Neutrophil (primary cell): ENCODE results near the gene VAPA.

Experiments
- H3K27ac ChIP-seq: fragments of 200-600 bp; sonication (generic); 2 replicates; pipeline ENCODE4 v1.5.1; 2016; ENCODE audit warnings: mild to moderate bottlenecking, moderate library complexity
- H3K27me3 ChIP-seq: fragments of 200-600 bp; sonication (generic); 2 replicates; pipeline ENCODE4 v1.6.0; 2016; ENCODE audit warnings: mild to moderate bottlenecking
- H3K36me3 ChIP-seq: fragments of 200-600 bp; sonication (generic); 2 replicates; pipeline ENCODE4 v1.5.1; 2017
- H3K4me1 ChIP-seq, 2 experiments: fragments of 200-600 bp in 1 of 2; sonication (generic) in 1 of 2; 1 replicate in 1 of 2; 2 replicates in 1 of 2; pipeline versions ENCODE4 v1.5.1 to v1.6.1; 2013 to 2016; ENCODE audit warnings: low read depth in 1 of 2, low read length in 1 of 2, mild to moderate bottlenecking in 1 of 2, moderate library complexity in 1 of 2; ENCODE audit not compliant: control insufficient read depth in 1 of 2, insufficient read depth in 1 of 2
- H3K4me3 ChIP-seq, 2 experiments: fragments of 200-600 bp in 1 of 2; sonication (generic) in 1 of 2; 1 replicate in 1 of 2; 2 replicates in 1 of 2; pipeline ENCODE4 v1.5.1; 2013 to 2016; ENCODE audit warnings: low read depth in 1 of 2, low read length in 1 of 2, mild to moderate bottlenecking in 1 of 2, moderate library complexity in 1 of 2
- H3K9me3 ChIP-seq: fragments of 200-600 bp; sonication (generic); 2 replicates; pipeline ENCODE4 v1.5.1; 2016
- TF ChIP-seq, protein P1 (sequence below): fragments of 200-600 bp; sonication (generic); IDR thresholded peaks from 2 replicates; pipeline ENCODE4 v1.5.1; 2016; ENCODE audit warnings: antibody characterized with exemption

VAPA gene, protein sequence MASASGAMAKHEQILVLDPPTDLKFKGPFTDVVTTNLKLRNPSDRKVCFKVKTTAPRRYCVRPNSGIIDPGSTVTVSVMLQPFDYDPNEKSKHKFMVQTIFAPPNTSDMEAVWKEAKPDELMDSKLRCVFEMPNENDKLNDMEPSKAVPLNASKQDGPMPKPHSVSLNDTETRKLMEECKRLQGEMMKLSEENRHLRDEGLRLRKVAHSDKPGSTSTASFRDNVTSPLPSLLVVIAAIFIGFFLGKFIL

DNA sequence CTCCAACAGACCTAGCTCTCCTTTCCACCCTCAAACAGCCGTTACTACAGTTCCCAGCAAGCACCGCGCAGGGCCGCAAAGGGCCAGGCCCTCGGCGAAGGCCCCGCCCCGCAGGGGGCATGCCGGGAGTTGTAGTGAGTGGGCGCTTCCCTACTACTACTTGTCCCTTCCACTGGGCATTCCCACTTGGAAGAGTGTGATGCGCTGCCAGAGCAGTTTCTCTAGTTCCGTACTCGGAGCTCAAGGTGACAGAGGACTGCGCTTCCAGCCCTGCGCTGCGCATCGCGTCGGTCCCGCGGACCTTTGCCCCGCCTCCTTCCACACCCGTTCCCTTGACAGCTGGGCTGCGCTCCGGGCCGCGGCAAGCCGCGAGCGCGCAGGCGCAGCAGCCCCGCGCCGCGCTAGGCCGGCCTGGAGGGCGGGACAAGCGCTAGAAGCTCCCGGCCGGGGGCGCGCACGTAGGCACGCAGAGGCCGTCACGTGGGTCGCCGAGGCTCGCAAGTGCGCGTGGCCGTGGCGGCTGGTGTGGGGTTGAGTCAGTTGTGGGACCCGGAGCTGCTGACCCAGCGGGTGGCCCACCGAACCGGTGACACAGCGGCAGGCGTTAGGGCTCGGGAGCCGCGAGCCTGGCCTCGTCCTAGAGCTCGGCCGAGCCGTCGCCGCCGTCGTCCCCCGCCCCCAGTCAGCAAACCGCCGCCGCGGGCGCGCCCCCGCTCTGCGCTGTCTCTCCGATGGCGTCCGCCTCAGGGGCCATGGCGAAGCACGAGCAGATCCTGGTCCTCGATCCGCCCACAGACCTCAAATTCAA, at the start of gene VAPA:
TSS of gene VAPA (plus strand) at position 491 of the 808 bp plus-strand sequence. CDS start at position 732, 241 bp downstream.
- Histone ChIP-seq H3K27me3 (no peaks in the 10 kb centered on the region), H3K4me1 (peaks cover 40 to 41% of the 10 kb centered on the region in 2 experiments), H3K27ac (peak within 1 kb of the TSS; percentile 97), H3K9me3 (no peaks in the 10 kb centered on the region), H3K4me3 (peak within 1 kb of the TSS; percentile 91 to 96), H3K36me3 (no peaks in the 10 kb centered on the region)
- TF ChIP-seq, protein P1, sequence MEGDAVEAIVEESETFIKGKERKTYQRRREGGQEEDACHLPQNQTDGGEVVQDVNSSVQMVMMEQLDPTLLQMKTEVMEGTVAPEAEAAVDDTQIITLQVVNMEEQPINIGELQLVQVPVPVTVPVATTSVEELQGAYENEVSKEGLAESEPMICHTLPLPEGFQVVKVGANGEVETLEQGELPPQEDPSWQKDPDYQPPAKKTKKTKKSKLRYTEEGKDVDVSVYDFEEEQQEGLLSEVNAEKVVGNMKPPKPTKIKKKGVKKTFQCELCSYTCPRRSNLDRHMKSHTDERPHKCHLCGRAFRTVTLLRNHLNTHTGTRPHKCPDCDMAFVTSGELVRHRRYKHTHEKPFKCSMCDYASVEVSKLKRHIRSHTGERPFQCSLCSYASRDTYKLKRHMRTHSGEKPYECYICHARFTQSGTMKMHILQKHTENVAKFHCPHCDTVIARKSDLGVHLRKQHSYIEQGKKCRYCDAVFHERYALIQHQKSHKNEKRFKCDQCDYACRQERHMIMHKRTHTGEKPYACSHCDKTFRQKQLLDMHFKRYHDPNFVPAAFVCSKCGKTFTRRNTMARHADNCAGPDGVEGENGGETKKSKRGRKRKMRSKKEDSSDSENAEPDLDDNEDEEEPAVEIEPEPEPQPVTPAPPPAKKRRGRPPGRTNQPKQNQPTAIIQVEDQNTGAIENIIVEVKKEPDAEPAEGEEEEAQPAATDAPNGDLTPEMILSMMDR, result peak; percentile 30

DNA sequence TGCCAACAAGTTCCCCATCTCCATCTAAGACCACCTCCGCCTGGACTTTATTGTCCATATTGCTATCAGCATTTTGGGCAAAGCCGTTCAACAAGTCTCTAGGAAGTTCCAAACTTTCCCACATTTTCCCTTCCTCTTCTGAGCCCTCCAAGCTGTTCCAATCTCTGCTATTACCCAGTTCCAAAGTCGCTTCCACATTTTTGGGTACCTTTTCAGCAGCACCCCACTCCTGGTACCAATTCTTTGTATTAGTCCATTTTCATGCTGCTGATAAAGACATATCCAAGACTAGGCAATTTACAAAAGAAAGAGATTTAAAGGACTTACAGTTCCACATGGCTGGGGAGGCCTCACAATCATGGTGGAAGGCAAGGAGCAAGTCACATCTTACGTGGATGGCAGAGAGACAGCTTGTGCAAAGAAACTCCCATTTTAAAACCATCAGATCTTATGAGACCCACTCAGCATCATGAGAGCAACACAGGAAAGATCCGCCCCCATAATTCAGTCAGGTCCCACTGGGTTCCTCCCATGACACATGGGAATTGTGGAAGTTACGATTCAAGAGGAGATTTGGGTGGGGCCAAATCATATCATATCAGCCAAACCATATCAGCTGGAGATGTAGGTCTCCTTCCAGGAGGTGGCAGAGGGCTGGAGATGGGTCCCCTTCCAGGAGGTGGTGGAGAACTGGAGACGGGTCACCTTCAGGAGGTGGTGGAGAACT, 47.9 kb upstream of the VAPA start:
- H3K9me3 ChIP-seq, result no peaks in the 10 kb centered on the region
- no peaks in the 10 kb centered on the region for H3K27me3 ChIP-seq
- peaks cover 20% of the 10 kb centered on the region for H3K36me3 ChIP-seq
- no peak overlapping the region for H3K4me3 ChIP-seq
- TF ChIP-seq, protein P1, result no peak
- no peak overlapping the region for H3K27ac ChIP-seq
- peaks cover 27 to 36% of the 10 kb centered on the region in 2 experiments for H3K4me1 ChIP-seq

DNA sequence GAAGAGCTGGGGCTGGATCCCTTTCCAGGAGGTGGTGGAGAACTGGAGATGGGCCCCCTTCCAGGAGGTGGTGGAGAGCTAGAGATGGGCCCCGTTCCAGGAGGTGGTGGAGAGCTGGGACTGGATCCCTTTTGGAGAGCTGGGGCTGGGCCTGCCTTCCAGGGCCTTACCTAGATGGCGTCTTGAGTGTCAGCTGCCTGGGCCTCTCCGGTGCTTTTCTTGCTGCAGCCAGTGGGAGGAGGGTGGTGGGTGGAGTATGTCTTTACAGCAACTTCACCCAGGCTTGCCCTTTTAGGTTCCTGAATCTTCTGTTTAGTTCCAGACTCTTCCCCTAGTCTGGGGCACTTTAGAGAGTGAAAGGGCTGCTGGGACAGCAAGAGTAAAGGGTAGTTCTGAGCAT, 47.2 kb upstream of the VAPA start:
- peaks cover 14% of the 10 kb centered on the region for H3K36me3 ChIP-seq
- H3K27me3 ChIP-seq, result no peaks in the 10 kb centered on the region
- no peak overlapping the region for H3K4me3 ChIP-seq
- H3K4me1 ChIP-seq, result peaks cover 30 to 39% of the 10 kb centered on the region in 2 experiments
- no peaks in the 10 kb centered on the region for H3K9me3 ChIP-seq
- H3K27ac ChIP-seq, result no peak overlapping the region
- TF ChIP-seq, protein P1, result no peak

DNA sequence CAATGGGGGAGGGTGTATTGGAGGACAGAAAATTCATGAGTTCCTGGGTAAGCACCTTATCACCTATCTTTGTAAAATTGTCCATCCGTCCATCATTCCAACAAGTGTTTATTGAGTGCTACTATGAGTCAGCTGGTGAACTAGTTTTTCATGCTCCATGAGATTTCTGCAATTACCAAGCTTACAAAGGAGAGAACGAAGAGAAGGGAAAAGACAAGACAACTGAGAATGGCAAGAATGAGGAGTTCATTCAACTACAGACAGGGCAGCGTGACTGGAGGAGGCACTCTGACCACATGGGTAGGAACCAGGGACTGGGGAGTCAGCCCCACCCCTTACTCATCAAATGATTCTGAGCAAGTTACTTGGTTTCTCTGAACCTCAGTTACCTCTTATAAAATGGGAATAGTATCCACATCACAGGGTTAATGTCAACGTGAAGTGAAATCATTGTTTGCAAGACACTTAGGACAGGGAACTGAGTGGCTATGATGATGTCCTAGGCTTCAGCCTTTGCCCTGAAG, 46.7 kb upstream of the VAPA start:
- Histone ChIP-seq H3K4me3 (no peak overlapping the region), H3K36me3 (peaks cover 11% of the 10 kb centered on the region), H3K9me3 (no peaks in the 10 kb centered on the region), H3K27me3 (no peaks in the 10 kb centered on the region), H3K4me1 (peaks cover 30 to 35% of the 10 kb centered on the region in 2 experiments), H3K27ac (no peak overlapping the region)
- TF ChIP-seq, protein P1, result no peak
